ENCODE measurements around the gene BAIAP3.

BAIAP3 gene

DNA sequence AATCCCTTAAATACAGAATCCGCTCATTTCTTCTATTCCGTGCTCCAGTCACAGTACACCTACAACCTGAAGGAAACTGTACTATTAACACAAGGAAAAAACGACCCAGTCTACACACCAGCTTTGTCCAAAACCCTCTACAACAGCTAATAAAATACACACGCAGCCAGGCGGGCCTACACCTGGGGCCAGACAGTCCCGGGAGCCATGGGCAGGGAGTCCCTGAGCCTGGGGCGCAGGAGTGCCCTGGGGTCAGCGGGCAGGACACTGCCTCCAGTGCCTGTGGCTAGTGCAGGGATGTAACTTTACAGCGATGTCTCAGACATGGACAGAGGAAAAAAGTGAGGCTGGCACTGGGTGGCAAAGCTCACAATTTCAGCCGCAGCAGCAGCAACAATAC, 46.8 kb downstream of the BAIAP3 start:
- DNase-seq (ENCODE audit: low read depth): no peak
- Histone ChIP-seq H3K36me3 (ENCODE audit: control insufficient read depth, insufficient read depth, low read length, severe bottlenecking) (peaks cover 10% of the 10 kb centered on the region), H3K27me3 (replicated peaks; ENCODE audit: control insufficient read depth, insufficient read depth, low read length) (no peaks in the 10 kb centered on the region), H3K4me1 (ENCODE audit: control insufficient read depth, insufficient read depth, low read length) (peaks cover 22% of the 10 kb centered on the region), H3K4me3 (ENCODE audit: low read length) (no peak overlapping the region), H3K9ac (ENCODE audit: low read length) (no peak overlapping the region), H3K9me3 (ENCODE audit: control insufficient read depth, low read length) (no peaks in the 10 kb centered on the region)

DNA sequence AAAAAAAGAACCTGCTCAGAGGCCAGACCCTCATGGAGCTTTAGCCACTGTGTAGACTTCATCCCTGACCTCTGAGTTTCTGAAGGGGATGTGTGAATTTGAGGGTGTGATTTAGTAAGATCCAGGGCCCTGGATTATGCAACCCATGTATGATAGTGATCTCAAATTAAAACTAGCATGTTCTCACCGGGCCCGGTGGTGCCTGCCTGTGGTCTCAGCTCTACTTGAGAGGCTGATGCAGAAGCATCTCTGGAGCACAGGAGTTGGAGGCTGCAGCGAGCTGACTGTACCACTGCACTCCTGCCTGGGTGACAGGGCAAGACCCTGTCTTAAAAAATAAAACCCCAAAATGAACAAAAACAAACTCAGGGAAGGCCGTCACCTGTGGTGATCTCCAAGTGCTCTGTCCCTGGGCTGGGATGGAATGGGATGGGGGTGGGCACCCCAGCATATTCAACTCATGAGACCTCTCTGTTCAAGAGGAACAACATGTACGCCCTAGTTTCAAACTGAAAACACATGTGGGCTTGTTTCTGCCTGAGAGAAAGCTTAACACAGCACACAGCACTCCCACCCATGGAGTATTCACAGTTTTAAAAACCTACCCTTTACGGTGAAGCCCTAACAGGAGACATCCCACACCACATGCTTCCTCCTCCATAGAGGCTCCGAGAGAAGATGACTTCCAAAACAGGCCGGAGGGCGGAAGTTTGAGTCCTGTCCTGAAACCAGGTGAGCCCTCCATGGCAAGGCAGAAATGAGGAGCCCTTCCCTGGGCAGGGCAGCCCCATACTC, 48.4 kb downstream of the BAIAP3 start:
- H3K9me3 ChIP-seq (ENCODE audit: control insufficient read depth, low read length): no peaks in the 10 kb centered on the region
- peaks cover 22% of the 10 kb centered on the region for H3K4me1 ChIP-seq (ENCODE audit: control insufficient read depth, insufficient read depth, low read length)
- no peak overlapping the region for H3K4me3 ChIP-seq (ENCODE audit: low read length)
- no peaks in the 10 kb centered on the region for H3K27me3 ChIP-seq (replicated peaks; ENCODE audit: control insufficient read depth, insufficient read depth, low read length)
- no peak overlapping the region for H3K9ac ChIP-seq (ENCODE audit: low read length)
- DNase-seq (ENCODE audit: low read depth): peak; percentile 8
- peaks cover 6% of the 10 kb centered on the region for H3K36me3 ChIP-seq (ENCODE audit: control insufficient read depth, insufficient read depth, low read length, severe bottlenecking)

DNA sequence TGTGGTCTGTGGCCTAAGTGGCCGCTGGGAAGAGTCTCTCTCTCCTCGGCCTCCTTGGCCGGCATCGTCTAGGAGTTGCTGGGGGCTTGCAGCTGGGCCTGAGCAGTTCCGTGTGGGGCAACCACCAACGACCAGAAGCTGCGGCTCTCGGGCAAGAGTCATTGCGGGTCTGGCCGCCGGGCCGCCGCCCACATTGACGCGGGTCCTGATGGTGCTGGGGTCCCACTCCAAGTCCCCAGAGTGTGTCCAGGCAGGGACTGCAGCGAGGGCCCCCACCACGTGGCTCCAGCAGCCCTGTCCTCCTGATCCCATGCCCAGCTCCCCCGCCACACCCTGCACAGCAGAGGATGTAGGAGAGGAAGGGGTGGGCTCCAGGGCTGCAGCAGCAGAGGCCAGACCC, 50.1 kb downstream of the BAIAP3 start:
- no peak overlapping the region for H3K4me3 ChIP-seq (ENCODE audit: low read length)
- peaks cover 10% of the 10 kb centered on the region for H3K4me1 ChIP-seq (ENCODE audit: control insufficient read depth, insufficient read depth, low read length)
- H3K9ac ChIP-seq (ENCODE audit: low read length): no peak overlapping the region
- H3K27me3 ChIP-seq (replicated peaks; ENCODE audit: control insufficient read depth, insufficient read depth, low read length): no peaks in the 10 kb centered on the region
- DNase-seq (ENCODE audit: low read depth): no peak
- no peaks in the 10 kb centered on the region for H3K9me3 ChIP-seq (ENCODE audit: control insufficient read depth, low read length)
- H3K36me3 ChIP-seq (ENCODE audit: control insufficient read depth, insufficient read depth, low read length, severe bottlenecking): peaks cover 12% of the 10 kb centered on the region

GRCh38 chr16:1385232-1385631, 51.8 kb downstream of the BAIAP3 start:
- Histone ChIP-seq H3K9ac (ENCODE audit: low read length) (no peak overlapping the region), H3K27me3 (replicated peaks; ENCODE audit: control insufficient read depth, insufficient read depth, low read length) (no peaks in the 10 kb centered on the region), H3K9me3 (ENCODE audit: control insufficient read depth, low read length) (no peaks in the 10 kb centered on the region), H3K36me3 (ENCODE audit: control insufficient read depth, insufficient read depth, low read length, severe bottlenecking) (peaks cover 22% of the 10 kb centered on the region), H3K4me1 (ENCODE audit: control insufficient read depth, insufficient read depth, low read length) (no peaks in the 10 kb centered on the region), H3K4me3 (ENCODE audit: low read length) (no peak overlapping the region)
- no peak for DNase-seq (ENCODE audit: low read depth)

GRCh38 chr16:1387331-1387730, 53.9 kb downstream of the BAIAP3 start:
- Histone ChIP-seq H3K4me3 (ENCODE audit: low read length) (no peak overlapping the region), H3K27me3 (replicated peaks; ENCODE audit: control insufficient read depth, insufficient read depth, low read length) (no peaks in the 10 kb centered on the region), H3K4me1 (ENCODE audit: control insufficient read depth, insufficient read depth, low read length) (no peaks in the 10 kb centered on the region), H3K9ac (ENCODE audit: low read length) (no peak overlapping the region), H3K9me3 (ENCODE audit: control insufficient read depth, low read length) (no peaks in the 10 kb centered on the region), H3K36me3 (ENCODE audit: control insufficient read depth, insufficient read depth, low read length, severe bottlenecking) (peaks cover 33% of the 10 kb centered on the region)
- no peak for DNase-seq (ENCODE audit: low read depth)

DNA sequence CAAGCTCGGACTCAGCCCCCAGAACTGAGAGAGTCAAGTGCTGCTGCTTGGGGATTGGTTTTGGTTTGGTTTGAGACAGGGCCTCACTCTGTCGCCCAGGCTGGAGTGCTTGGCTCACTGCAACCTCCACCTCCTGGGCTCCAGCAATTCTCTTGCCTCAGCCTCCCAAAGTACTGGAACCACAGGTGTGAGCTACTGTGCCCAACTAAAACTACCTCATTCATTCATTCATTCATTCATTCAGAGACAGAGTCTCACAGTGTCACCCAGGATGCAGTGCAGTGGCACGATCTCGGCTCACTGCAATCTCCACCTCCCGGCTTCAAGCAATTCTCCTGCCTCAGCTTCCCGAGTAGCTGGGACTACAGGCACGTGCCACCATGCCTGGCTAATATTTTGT, 56.3 kb downstream of the BAIAP3 start:
- H3K4me3 ChIP-seq (ENCODE audit: low read length): no peak overlapping the region
- no peak for DNase-seq (ENCODE audit: low read depth)
- peaks cover 43% of the 10 kb centered on the region for H3K36me3 ChIP-seq (ENCODE audit: control insufficient read depth, insufficient read depth, low read length, severe bottlenecking)

DNA sequence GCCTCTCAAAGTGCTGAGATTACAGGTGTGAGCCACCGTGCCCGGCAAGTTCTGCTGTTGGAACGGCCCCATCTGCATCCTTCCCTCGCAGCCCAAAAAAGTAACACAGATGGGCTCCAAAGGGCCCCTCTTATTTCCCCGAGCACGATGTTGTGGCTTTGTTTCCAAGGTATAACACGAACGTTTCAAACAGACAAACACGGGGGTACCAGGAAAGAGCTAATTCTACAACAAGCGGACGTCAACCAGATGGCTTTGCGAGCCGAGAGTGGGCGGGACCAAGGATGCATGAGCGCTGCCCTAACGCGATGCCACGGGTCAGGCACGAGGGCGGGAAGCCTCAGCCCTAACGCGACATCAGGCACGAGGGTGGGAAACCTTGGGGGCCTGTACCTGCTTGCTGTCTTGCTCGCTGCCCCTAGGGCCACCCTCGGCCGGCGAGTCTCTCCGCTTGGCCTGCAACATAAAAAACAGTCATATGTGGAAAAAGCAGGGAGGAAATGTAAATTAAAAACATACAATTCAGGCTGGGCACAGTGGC, 56.9 kb downstream of the BAIAP3 start:
- H3K4me3 ChIP-seq (ENCODE audit: low read length): no peak overlapping the region
- no peak for DNase-seq (ENCODE audit: low read depth)
- H3K4me1 ChIP-seq (ENCODE audit: control insufficient read depth, insufficient read depth, low read length): no peaks in the 10 kb centered on the region
- H3K27me3 ChIP-seq (replicated peaks; ENCODE audit: control insufficient read depth, insufficient read depth, low read length): no peaks in the 10 kb centered on the region
- peaks cover 43% of the 10 kb centered on the region for H3K36me3 ChIP-seq (ENCODE audit: control insufficient read depth, insufficient read depth, low read length, severe bottlenecking)
- no peaks in the 10 kb centered on the region for H3K9me3 ChIP-seq (ENCODE audit: control insufficient read depth, low read length)
- H3K9ac ChIP-seq (ENCODE audit: low read length): no peak overlapping the region

More for the DNA sequence above, 56.3 kb downstream of the BAIAP3 start:
- Histone ChIP-seq H3K4me1 (ENCODE audit: control insufficient read depth, insufficient read depth, low read length) (no peaks in the 10 kb centered on the region), H3K9ac (ENCODE audit: low read length) (no peak overlapping the region), H3K9me3 (ENCODE audit: control insufficient read depth, low read length) (no peaks in the 10 kb centered on the region), H3K27me3 (replicated peaks; ENCODE audit: control insufficient read depth, insufficient read depth, low read length) (no peaks in the 10 kb centered on the region)

DNA sequence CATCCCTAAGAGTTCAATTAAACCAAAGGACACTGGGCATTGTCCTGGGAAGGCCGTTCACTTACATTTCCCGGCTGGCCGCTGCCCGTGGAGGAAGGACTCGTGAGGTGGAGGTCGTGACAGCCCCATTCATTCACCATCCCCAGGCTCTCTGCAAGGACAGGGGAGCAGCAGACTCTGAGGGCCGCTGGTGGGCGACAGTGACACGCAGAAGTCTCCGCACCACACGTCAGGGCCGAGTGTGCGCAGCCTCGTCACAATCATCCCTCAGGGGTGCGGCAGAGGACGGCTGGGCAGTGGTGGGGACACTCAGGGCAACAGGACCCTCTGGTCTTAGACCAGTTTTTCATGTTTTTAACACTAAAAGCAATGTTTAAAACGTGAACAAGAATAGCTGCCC, 59.4 kb downstream of the BAIAP3 start:
- Histone ChIP-seq H3K27me3 (replicated peaks; ENCODE audit: control insufficient read depth, insufficient read depth, low read length) (no peaks in the 10 kb centered on the region), H3K4me3 (ENCODE audit: low read length) (no peak overlapping the region), H3K9me3 (ENCODE audit: control insufficient read depth, low read length) (no peaks in the 10 kb centered on the region), H3K4me1 (ENCODE audit: control insufficient read depth, insufficient read depth, low read length) (no peaks in the 10 kb centered on the region), H3K9ac (ENCODE audit: low read length) (no peak overlapping the region), H3K36me3 (ENCODE audit: control insufficient read depth, insufficient read depth, low read length, severe bottlenecking) (peaks cover 42% of the 10 kb centered on the region)
- DNase-seq (ENCODE audit: low read depth): no peak

GRCh38 chr16:1393613-1394176, 60.2 kb downstream of the BAIAP3 start:
- H3K4me3 ChIP-seq (ENCODE audit: low read length): no peak overlapping the region
- no peaks in the 10 kb centered on the region for H3K9me3 ChIP-seq (ENCODE audit: control insufficient read depth, low read length)
- no peak overlapping the region for H3K9ac ChIP-seq (ENCODE audit: low read length)
- no peaks in the 10 kb centered on the region for H3K27me3 ChIP-seq (replicated peaks; ENCODE audit: control insufficient read depth, insufficient read depth, low read length)
- DNase-seq (ENCODE audit: low read depth): no peak
- H3K36me3 ChIP-seq (ENCODE audit: control insufficient read depth, insufficient read depth, low read length, severe bottlenecking): peaks cover 42% of the 10 kb centered on the region
- no peaks in the 10 kb centered on the region for H3K4me1 ChIP-seq (ENCODE audit: control insufficient read depth, insufficient read depth, low read length)

GRCh38 chr16:1394367-1394951, 61.0 kb downstream of the BAIAP3 start:
- Histone ChIP-seq H3K9ac (ENCODE audit: low read length) (no peak overlapping the region), H3K4me1 (ENCODE audit: control insufficient read depth, insufficient read depth, low read length) (no peaks in the 10 kb centered on the region), H3K4me3 (ENCODE audit: low read length) (no peak overlapping the region), H3K36me3 (ENCODE audit: control insufficient read depth, insufficient read depth, low read length, severe bottlenecking) (peaks cover 48% of the 10 kb centered on the region), H3K9me3 (ENCODE audit: control insufficient read depth, low read length) (no peaks in the 10 kb centered on the region), H3K27me3 (replicated peaks; ENCODE audit: control insufficient read depth, insufficient read depth, low read length) (no peaks in the 10 kb centered on the region)
- DNase-seq (ENCODE audit: low read depth): no peak

DNA sequence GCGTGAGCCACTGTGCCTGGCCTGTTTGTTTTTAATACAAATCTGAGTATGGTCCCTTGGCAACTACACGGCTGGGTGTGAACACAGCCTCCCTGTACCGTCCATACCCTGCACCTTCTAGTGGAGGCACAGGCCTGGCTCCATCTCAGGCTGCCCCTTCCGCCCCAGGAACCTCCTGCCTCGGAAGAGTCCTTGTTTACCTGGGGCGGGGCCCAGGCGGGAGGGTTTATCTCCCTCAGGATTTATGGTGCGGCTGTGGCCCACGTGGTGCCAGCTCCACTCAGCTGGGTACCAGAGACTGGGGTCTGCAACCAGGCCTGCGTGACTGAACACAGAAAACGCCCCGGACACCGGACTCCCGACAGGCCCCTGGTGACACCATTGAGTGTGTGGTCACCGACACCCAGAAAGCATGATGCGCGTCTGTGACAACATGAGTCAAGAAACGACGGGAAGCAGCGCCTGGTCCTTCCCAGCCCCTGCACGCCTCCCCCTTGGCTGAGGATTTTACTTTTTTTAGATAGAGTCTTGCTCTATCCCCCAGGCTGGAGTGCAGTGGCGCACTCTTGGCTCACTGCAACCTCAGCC, 62.1 kb downstream of the BAIAP3 start:
- Histone ChIP-seq H3K4me1 (ENCODE audit: control insufficient read depth, insufficient read depth, low read length) (no peaks in the 10 kb centered on the region), H3K9me3 (ENCODE audit: control insufficient read depth, low read length) (no peaks in the 10 kb centered on the region), H3K9ac (ENCODE audit: low read length) (no peak overlapping the region), H3K27me3 (replicated peaks; ENCODE audit: control insufficient read depth, insufficient read depth, low read length) (no peaks in the 10 kb centered on the region), H3K36me3 (ENCODE audit: control insufficient read depth, insufficient read depth, low read length, severe bottlenecking) (peaks cover 41% of the 10 kb centered on the region), H3K4me3 (ENCODE audit: low read length) (no peak overlapping the region)
- DNase-seq (ENCODE audit: low read depth): no peak

All from adipocyte (in vitro differentiated cells).